Esophagus muscularis mucosa (tissue), 4 donors: ENCODE measurements around the gene ALPL. TPM values are rescaled to one million over a fixed set of nuclear protein-coding genes. Genes with fewer than 3 reads are reported as not detected.
"Not testable (repeated sequence)": the region's sequence is repeated elsewhere in the genome, so short reads cannot be mapped to it uniquely, and the experiment has no call there.

ENCODE experiments used
- DNase-seq: peaks from one replicate; pipeline ENCODE4 v3.0.0-alpha.2; 2017; ENCODE audit errors: extremely low spot score
- H3K27ac ChIP-seq, 4 donors: fragments of 200-600 bp; sonication (generic); replicated peaks in 1 of 4; 1 replicate in 3 of 4; 2 replicates in 1 of 4; pipeline ENCODE4 v1.5.1; 2016 to 2019; ENCODE audit warnings: mild to moderate bottlenecking in 1 of 4
- H3K27me3 ChIP-seq, 4 donors: fragments of 200-600 bp; sonication (generic); one replicate each; pipeline versions ENCODE4 v1.5.1 to v1.6.0; 2016 to 2019
- H3K36me3 ChIP-seq, 4 donors: fragments of 200-600 bp; sonication (generic); one replicate each; pipeline ENCODE4 v1.5.1; 2016 to 2019
- H3K4me1 ChIP-seq, 4 donors: fragments of 200-600 bp; sonication (generic); one replicate each; pipeline ENCODE4 v1.5.1; 2016 to 2019
- H3K4me3 ChIP-seq, 4 donors: fragments of 200-600 bp; sonication (generic); 1 replicate in 2 of 4; 2 replicates in 2 of 4; pipeline ENCODE4 v1.5.1; 2016 to 2019; ENCODE audit warnings: mild to moderate bottlenecking in 4 of 4, moderate library complexity in 1 of 4
- H3K9me3 ChIP-seq, 4 donors: fragments of 200-600 bp; sonication (generic); 1 replicate in 3 of 4; 2 replicates in 1 of 4; pipeline ENCODE4 v1.5.1; 2016 to 2019
- EP300 ChIP-seq: sonication (generic); formaldehyde crosslinking; IDR thresholded peaks from one replicate; pipeline ENCODE4 v1.6.1; 2017; ENCODE audit warnings: antibody characterized with exemption
- POLR2A ChIP-seq: fragments of 450-650 bp; IDR thresholded peaks from one replicate; pipeline ENCODE4 v1.6.1; 2017; ENCODE audit warnings: antibody characterized with exemption, moderate library complexity, mild to moderate bottlenecking, low read depth
- POLR2AphosphoS5 ChIP-seq, 2 donors: sonication (generic); formaldehyde crosslinking; IDR thresholded peaks; one replicate each; pipeline ENCODE4 v1.6.1; 2017; ENCODE audit warnings: antibody characterized with exemption in 2 of 2
- WGBS: methylation state at CpG from one replicate; pipeline ENCODE4 v1.1.5; 2018; 5-methylcytosine and 5-hydroxymethylcytosine counted together
- intact Hi-C: fragments of 100-400 bp; cut with DNase I; formaldehyde crosslinking; loops from one replicate; pipeline ENCODE4 v1.15.1; 2023
- total RNA-seq, 4 donors: library from RNA; depleted of rRNA; stranded (reverse); fragments of >200 nt; gene quantifications; one replicate each; pipeline versions ENCODE4 v1.1.0 to v1.2.1, GENCODE V29; 2016
- TF ChIP-seq, protein P1 (sequence below), 3 experiments: fragments of 200-600 bp in 2 of 3; fragments of 450-650 bp in 1 of 3; sonication (generic) in 2 of 3; IDR thresholded peaks; one replicate each; pipeline ENCODE4 v1.5.1; 2017 to 2019; ENCODE audit warnings: antibody characterized with exemption in 3 of 3, mild to moderate bottlenecking in 2 of 3, moderate library complexity in 1 of 3

Gene ALPL
- 10 to 100 TPM in 1 of 4 donors, 1 to 10 TPM in 3; 1.2 to 10.3 (median 3.8) TPM for total RNA-seq

DNA sequence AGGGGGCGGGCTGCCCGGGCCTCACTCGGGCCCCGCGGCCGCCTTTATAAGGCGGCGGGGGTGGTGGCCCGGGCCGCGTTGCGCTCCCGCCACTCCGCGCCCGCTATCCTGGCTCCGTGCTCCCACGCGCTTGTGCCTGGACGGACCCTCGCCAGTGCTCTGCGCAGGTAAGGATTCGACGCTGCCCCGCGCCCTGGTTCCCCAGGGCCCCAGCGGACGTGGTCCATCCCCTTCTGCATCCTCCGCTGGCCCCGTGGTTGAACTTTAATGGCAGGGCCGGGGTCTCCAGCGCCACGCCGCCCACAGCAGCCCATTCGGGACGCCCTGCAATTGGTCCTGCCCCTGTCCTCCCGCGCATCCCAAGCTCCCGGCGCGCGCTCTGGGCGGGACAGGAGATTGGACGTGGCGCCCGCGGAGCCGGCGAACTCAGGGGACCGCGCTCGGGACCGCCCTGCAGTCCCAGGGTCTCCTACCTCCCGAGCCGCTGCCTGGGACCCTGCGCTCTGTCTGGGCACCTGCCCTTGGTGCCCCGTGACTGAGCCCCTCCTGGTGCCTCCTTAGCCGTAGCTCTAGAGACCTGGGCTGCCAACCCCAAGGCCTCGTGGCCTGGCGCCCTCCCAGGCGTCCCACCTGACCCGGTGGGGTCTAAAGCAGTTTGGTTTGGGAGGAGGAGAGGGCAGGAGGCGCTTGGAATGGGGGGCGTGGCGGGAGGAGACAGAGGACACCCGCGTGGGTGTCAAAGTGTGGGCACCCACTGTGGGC is at the start of gene ALPL:
ALPL (plus strand) TSS at position 73 of the 762 bp plus-strand sequence. CDS start 44,659 bp downstream, outside the sequence.
- Histone ChIP-seq H3K4me3 (peak within 1 kb of the TSS; percentile 36 to 53 (median 40)), H3K27ac (no peak within 1 kb of the TSS), H3K36me3 (no peaks in the 10 kb centered on the region), H3K4me1 (peaks cover 17 to 40% (median 23%) of the 10 kb centered on the region in 4 donors), H3K27me3 (peaks cover 0 to 65% (median 18%) of the 10 kb centered on the region in 4 donors), H3K9me3 (no peaks in the 10 kb centered on the region)
- 24% methylated on average over 8 of the region's 67 CpGs for WGBS
- no peak for DNase-seq
- intact Hi-C loops = loop anchor here (2.0 kb wide), 2 partner anchors 63 to 149 kb away; no protein-coding TSS in a partner anchor
- TF ChIP-seq, protein P1, sequence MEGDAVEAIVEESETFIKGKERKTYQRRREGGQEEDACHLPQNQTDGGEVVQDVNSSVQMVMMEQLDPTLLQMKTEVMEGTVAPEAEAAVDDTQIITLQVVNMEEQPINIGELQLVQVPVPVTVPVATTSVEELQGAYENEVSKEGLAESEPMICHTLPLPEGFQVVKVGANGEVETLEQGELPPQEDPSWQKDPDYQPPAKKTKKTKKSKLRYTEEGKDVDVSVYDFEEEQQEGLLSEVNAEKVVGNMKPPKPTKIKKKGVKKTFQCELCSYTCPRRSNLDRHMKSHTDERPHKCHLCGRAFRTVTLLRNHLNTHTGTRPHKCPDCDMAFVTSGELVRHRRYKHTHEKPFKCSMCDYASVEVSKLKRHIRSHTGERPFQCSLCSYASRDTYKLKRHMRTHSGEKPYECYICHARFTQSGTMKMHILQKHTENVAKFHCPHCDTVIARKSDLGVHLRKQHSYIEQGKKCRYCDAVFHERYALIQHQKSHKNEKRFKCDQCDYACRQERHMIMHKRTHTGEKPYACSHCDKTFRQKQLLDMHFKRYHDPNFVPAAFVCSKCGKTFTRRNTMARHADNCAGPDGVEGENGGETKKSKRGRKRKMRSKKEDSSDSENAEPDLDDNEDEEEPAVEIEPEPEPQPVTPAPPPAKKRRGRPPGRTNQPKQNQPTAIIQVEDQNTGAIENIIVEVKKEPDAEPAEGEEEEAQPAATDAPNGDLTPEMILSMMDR (IDR thresholded peaks at IDR 0.05) = no peak
- TF ChIP-seq POLR2AphosphoS5 (IDR thresholded peaks at IDR 0.05) = no peak
- TF ChIP-seq EP300 = no peak
- TF ChIP-seq POLR2A = no peak

DNA sequence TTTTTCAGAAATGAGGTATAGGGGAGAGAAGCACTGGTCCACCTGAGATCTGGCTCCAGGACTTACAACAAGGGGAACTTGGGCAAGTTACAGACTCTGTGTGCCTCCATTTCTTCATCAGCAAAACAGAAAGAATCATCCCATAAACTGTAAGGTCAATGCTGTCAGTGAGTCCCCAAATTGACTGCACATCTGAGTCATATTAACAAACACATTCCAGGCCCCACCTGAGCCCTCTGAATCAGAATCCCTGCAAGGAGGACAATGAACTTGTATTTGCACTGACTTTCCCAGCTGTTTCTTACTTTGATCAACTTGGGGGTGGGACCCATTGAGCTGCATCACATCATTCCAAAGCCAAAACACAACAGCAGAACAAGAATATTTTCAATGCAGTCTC is 44.1 kb upstream of the ALPL start:
- H3K4me1 ChIP-seq, H3K4me3 ChIP-seq, DNase-seq, H3K9me3 ChIP-seq, H3K27ac ChIP-seq, H3K27me3 ChIP-seq, intact Hi-C loops: not testable (repeated sequence)
- H3K36me3 ChIP-seq = peaks cover 0 to 18% (median 2%) of the 10 kb centered on the region in 4 donors

DNA sequence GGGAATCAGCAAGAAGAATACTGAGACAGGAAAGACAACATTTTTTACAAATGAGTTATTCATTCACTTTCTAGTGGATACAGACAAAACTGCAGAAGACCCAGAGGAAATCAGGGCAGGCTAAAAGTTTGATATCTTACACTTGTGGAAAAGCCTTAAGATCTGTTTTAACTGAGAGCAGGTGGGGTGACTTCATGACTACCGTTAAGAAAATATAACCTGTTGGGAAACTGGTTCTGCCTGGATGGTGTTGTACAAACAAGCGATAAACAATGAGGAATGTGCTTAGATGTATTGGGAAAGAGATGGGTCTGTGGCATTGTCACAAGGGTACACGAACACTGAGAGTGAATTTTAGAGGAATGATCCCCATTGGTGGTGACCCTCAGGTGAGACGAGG is 41.3 kb upstream of the ALPL start:
- H3K4me3 ChIP-seq, H3K4me1 ChIP-seq, H3K9me3 ChIP-seq, H3K27ac ChIP-seq, H3K27me3 ChIP-seq, intact Hi-C loops, DNase-seq: not testable (repeated sequence)
- peaks cover 0 to 47% (median 17%) of the 10 kb centered on the region in 4 donors for H3K36me3 ChIP-seq
- WGBS = 88% methylated on average over 4 of the region's 4 CpGs

DNA sequence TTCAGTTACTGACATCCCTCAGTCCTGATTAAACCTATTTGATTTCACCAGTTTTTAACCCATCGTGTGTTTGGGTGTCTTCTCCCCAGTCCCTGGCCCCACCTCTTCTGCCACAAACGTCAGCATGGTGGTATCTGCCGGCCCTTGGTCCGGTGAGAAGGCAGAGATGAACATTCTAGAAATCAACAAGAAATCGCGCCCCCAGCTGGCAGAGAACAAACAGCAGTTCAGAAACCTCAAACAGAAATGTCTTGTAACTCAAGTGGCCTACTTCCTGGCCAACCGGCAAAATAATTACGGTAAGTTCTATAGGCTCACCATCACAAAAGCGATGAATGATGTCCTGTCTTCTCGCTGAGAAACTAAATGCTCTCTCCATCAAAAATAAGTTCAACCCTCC is 40.6 kb upstream of the ALPL start:
- peak; percentile 80 for DNase-seq
- no peaks in the 10 kb centered on the region for H3K27me3 ChIP-seq
- no peaks in the 10 kb centered on the region for H3K4me1 ChIP-seq
- peaks cover 0 to 53% (median 23%) of the 10 kb centered on the region in 4 donors for H3K36me3 ChIP-seq
- no peak for TF ChIP-seq POLR2A
- TF ChIP-seq, protein P1 (IDR thresholded peaks at IDR 0.05) = peak in 1 of 3 experiments; percentile 22
- no peak overlapping the region for H3K4me3 ChIP-seq
- H3K9me3 ChIP-seq = no peaks in the 10 kb centered on the region
- 50% methylated on average over 10 of the region's 10 CpGs for whole genome bisulfite sequencing
- H3K27ac ChIP-seq = no peak overlapping the region
- intact Hi-C loops = no loop called here

DNA sequence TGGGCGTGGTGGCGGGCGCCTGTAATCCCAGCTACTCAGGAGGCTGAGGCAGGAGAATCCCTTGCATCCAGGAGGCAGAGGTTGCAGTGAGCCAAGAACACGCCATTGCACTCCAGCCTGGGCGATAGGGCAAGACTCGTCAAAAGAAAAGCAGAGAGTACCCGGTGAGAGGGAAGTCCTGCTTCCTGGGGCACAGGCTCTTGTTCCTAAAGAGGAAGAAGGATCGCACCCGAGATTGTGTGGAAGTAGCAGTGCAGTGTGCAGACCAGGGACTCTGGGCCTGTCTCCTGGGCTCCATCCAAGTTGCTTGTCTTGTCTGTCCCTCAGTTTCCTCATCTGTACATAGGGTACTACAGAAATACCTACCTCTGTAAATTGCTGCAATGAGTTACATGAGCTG is 39.6 kb upstream of the ALPL start:
- Histone ChIP-seq H3K27me3 (no peaks in the 10 kb centered on the region), H3K4me3 (no peak overlapping the region), H3K9me3 (no peaks in the 10 kb centered on the region), H3K27ac (no peak overlapping the region), H3K4me1 (no peaks in the 10 kb centered on the region), H3K36me3 (peaks cover 0 to 63% (median 24%) of the 10 kb centered on the region in 4 donors)
- TF ChIP-seq EP300 (no peak), POLR2A (no peak), POLR2AphosphoS5 (IDR thresholded peaks at IDR 0.05) (no peak)
- TF ChIP-seq, protein P1 (IDR thresholded peaks at IDR 0.05) = no peak
- intact Hi-C loops = no loop called here
- WGBS = 77% methylated on average over 8 of the region's 9 CpGs
- DNase-seq = peak; percentile 42

DNA sequence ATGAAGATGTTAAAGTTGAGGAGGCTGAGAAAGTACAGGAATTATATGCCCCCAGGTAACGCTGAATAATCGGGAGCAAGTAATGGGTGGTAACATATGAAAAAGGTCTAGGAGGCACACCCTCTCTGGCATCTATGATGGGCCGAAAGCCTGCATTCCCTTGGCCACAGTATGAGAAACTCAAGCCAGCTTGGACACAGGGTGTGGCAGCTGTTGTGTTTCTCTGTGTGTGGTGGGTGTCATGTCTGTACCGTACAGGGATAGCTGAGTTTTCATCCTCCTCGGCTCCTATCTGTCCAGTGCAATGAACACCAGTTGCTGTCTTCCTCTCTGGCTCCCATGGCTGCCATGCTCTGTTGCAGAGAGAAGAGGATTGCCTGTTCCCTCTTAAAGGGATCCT is 36.4 kb upstream of the ALPL start:
- peaks cover 0 to 70% (median 30%) of the 10 kb centered on the region in 4 donors for H3K36me3 ChIP-seq
- TF ChIP-seq POLR2AphosphoS5 (IDR thresholded peaks at IDR 0.05) = no peak
- TF ChIP-seq EP300 = no peak
- TF ChIP-seq, protein P1 (IDR thresholded peaks at IDR 0.05) = no peak
- TF ChIP-seq POLR2A = no peak
- WGBS = 87% methylated on average over 5 of the region's 5 CpGs
- intact Hi-C loops = no loop called here
- no peak overlapping the region for H3K4me3 ChIP-seq
- H3K9me3 ChIP-seq = no peaks in the 10 kb centered on the region
- DNase-seq = peak; percentile 68
- H3K27me3 ChIP-seq = no peaks in the 10 kb centered on the region
- no peaks in the 10 kb centered on the region for H3K4me1 ChIP-seq
- no peak overlapping the region for H3K27ac ChIP-seq
